Type B pancreatic cell (in vitro differentiated cells): Measurements from ENCODE around the gene TAF10. TPM values are rescaled to one million over a fixed set of nuclear protein-coding genes. Genes with fewer than 3 reads are reported as not detected.
A peak's percentile ranks its signal among the peaks of the same experiment; 100 is the strongest.

Source experiments
- DNase-seq: peaks from one replicate; pipeline ENCODE4 v3.0.0; 2021; ENCODE audit warnings: mixed read lengths; ENCODE audit not compliant: unreplicated experiment; ENCODE audit errors: extremely low spot score
- H3K27ac Mint-ChIP-seq: 2 replicates; pipeline ENCODE4 v1.8.0; 2021; ENCODE audit warnings: mild to moderate bottlenecking, mixed read lengths
- H3K27me3 Mint-ChIP-seq: 2 replicates; pipeline ENCODE4 v1.8.0; 2021; ENCODE audit warnings: mixed read lengths
- H3K36me3 Mint-ChIP-seq: 2 replicates; pipeline ENCODE4 v1.8.0; 2021; ENCODE audit warnings: mixed read lengths
- H3K4me1 Mint-ChIP-seq: one replicate; pipeline ENCODE4 v1.8.0; 2021; ENCODE audit warnings: mixed read lengths; ENCODE audit not compliant: unreplicated experiment
- H3K4me3 Mint-ChIP-seq: 2 replicates; pipeline ENCODE4 v1.8.0; 2021; ENCODE audit warnings: mild to moderate bottlenecking, mixed read lengths
- H3K9me3 Mint-ChIP-seq: 2 replicates; pipeline ENCODE4 v1.8.0; 2021; ENCODE audit warnings: mixed read lengths
- total RNA-seq: library from RNA; stranded (reverse); gene quantifications from 2 replicates; pipeline ENCODE4 v1.2.1, GENCODE V29; 2021; ENCODE audit warnings: low replicate concordance
- TF ChIP-seq, protein P1 (sequence below): fragments of 200-600 bp; sonication (generic); conservative IDR thresholded peaks from 2 replicates; pipeline ENCODE4 v1.5.0; 2021; ENCODE audit warnings: antibody characterized with exemption, mild to moderate bottlenecking

TAF10 gene
- total RNA-seq, 1 donor from 2014 or later, result 121 TPM

DNA sequence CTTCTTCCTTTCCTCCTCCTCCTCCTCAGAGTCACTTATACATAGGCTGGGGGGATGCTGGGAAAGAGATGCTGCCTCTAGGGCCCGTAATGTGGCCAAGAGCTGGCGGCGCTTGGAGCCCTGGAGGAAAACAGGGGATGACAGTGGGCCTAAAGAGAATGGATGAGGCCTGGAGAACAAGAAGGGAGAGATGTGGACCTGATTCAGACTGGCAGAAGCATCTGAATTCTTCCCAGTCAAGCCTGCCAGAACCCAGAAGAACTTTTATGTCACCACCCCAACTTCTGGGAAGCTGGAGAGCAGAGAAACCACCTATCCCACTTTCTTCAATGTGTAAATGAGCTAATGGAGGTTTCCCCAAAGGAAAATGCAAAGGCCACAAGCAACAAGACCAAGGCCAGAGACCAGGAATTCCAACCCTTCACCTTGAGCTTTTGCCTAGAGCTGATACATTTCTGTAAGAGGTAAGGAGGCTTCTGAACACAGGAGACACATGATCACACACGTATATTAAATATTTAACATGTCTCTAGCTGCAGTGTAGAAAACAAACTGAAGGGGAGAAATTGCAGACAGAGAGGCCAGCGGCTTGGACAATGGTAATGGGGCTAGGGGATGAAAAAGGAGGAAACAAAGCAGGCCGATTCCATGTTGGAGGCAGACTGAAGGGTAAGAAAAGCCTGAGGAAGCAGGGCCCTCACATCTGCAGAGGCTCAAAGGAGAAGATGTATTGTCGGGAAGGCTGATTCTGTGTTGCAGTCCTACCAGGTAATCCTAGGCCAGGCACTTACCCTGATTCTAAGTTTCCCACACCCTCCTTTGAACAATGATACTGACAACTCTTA, 9.7 kb downstream of the TAF10 start:
- H3K36me3 Mint-ChIP-seq, result peaks cover 19% of the 10 kb centered on the region
- no peak overlapping the region for H3K27ac Mint-ChIP-seq
- H3K4me1 Mint-ChIP-seq, result peaks cover 26% of the 10 kb centered on the region
- DNase-seq, result no peak
- no peaks in the 10 kb centered on the region for H3K9me3 Mint-ChIP-seq
- TF ChIP-seq, protein P1, sequence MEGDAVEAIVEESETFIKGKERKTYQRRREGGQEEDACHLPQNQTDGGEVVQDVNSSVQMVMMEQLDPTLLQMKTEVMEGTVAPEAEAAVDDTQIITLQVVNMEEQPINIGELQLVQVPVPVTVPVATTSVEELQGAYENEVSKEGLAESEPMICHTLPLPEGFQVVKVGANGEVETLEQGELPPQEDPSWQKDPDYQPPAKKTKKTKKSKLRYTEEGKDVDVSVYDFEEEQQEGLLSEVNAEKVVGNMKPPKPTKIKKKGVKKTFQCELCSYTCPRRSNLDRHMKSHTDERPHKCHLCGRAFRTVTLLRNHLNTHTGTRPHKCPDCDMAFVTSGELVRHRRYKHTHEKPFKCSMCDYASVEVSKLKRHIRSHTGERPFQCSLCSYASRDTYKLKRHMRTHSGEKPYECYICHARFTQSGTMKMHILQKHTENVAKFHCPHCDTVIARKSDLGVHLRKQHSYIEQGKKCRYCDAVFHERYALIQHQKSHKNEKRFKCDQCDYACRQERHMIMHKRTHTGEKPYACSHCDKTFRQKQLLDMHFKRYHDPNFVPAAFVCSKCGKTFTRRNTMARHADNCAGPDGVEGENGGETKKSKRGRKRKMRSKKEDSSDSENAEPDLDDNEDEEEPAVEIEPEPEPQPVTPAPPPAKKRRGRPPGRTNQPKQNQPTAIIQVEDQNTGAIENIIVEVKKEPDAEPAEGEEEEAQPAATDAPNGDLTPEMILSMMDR, result no peak
- no peaks in the 10 kb centered on the region for H3K27me3 Mint-ChIP-seq
- H3K4me3 Mint-ChIP-seq, result no peak overlapping the region

DNA sequence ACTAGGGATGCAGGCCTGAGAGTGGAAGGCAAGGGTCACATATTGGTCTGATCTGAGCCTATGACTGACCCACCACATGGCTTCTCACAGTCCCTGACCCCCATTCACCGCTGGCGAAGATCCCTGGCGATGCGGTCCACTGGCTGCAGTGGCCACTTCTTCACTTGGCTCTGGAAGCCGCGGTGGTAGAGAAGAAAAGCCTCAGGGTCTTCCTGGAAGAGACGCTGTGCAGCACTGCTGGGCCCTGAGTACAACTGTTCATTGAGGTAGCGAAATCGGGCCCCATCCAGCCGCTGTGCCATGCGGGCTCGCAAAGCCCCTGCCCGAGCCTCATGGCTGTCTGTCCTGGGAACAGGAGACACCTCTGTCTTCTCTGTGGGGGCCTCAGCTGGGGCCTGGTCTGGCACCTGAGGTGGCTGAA, 11.0 kb downstream of the TAF10 start:
- TF ChIP-seq, protein P1, result no peak
- Mint-ChIP-seq H3K36me3 (peaks cover 22% of the 10 kb centered on the region), H3K27me3 (no peaks in the 10 kb centered on the region), H3K4me3 (no peak overlapping the region), H3K27ac (no peak overlapping the region), H3K9me3 (no peaks in the 10 kb centered on the region), H3K4me1 (peaks cover 14% of the 10 kb centered on the region)
- DNase-seq, result no peak

DNA sequence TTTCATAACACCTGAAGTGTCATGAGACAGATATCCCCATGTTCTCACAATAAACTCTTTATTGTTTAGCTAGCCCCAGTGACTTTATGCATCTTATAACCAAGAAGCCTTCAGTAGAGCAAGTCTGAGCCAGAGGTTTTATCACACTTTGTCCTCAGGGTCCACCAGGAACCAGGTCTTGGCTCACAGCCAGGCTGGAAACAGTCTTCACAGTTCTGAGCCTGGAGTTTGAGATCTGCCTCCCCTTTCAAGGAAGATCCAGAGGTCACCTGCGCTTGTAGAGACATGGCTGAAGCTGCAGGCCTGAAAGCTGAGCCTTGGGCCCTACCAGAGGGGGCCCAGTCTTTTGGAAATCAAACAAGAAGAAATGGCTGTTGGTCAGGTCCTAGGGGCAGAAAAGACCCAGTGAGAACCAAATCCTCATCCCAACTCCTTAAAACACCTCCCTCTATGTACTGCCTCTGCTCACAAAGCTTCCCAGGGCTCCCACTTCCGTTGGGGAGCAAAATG, 12.1 kb downstream of the TAF10 start:
- H3K9me3 Mint-ChIP-seq, result no peaks in the 10 kb centered on the region
- peaks cover 11% of the 10 kb centered on the region for H3K4me1 Mint-ChIP-seq
- no peaks in the 10 kb centered on the region for H3K27me3 Mint-ChIP-seq
- H3K36me3 Mint-ChIP-seq, result peaks cover 27% of the 10 kb centered on the region
- TF ChIP-seq, protein P1, result no peak
- no peak overlapping the region for H3K27ac Mint-ChIP-seq
- DNase-seq, result no peak
- no peak overlapping the region for H3K4me3 Mint-ChIP-seq

DNA sequence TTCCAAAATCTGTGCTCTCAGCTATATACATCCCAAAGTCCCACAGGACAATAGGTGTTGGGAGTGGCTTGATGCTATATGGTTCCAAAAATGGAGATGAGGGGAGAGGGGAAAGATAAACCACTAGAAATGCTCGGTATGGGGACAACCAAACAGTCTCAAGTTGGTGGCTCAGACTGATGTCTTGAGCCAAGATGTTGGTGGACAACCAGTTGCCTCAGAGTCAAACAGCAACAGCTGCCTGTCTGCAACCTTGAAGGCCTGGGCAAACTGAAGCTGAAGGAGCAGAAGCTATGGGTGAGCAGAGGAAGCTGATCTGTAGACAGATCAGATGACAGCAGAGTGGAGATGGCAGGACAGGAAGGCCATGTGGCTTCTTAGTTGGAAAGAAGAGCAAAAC, 12.6 kb downstream of the TAF10 start:
- Mint-ChIP-seq H3K27ac (no peak overlapping the region), H3K4me1 (peaks cover 11% of the 10 kb centered on the region), H3K27me3 (no peaks in the 10 kb centered on the region), H3K9me3 (no peaks in the 10 kb centered on the region), H3K4me3 (peak overlapping the region; percentile 14), H3K36me3 (peaks cover 28% of the 10 kb centered on the region)
- TF ChIP-seq, protein P1, result no peak
- DNase-seq, result no peak

DNA sequence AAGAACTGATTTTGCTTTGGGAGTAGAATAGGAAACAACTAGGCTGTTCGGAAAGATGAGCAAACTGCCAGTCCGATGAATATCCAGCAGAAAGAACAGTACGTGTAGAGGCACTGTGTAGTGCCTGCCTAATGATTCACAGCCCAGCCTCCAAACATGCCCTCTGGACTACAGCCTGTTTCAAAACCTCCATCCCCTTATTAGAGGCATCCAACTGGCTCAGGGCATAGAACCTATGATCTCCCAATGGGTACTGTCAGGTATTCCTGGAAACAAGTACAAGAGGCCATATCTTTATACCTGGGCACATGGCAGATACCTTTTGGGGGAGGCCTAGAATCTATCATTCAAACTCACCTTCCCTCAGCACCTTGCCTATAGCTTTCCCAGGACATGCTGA, 13.5 kb downstream of the TAF10 start:
- TF ChIP-seq, protein P1, result no peak
- Mint-ChIP-seq H3K27ac (no peak overlapping the region), H3K36me3 (peaks cover 33% of the 10 kb centered on the region), H3K4me3 (no peak overlapping the region), H3K9me3 (no peaks in the 10 kb centered on the region), H3K27me3 (no peaks in the 10 kb centered on the region), H3K4me1 (peaks cover 11% of the 10 kb centered on the region)
- no peak for DNase-seq
